Measurements from ENCODE around the gene SEH1L.
"Not testable (repeated sequence)": the region's sequence is repeated elsewhere in the genome, so short reads cannot be mapped to it uniquely, and the experiment has no call there.

SEH1L gene

DNA sequence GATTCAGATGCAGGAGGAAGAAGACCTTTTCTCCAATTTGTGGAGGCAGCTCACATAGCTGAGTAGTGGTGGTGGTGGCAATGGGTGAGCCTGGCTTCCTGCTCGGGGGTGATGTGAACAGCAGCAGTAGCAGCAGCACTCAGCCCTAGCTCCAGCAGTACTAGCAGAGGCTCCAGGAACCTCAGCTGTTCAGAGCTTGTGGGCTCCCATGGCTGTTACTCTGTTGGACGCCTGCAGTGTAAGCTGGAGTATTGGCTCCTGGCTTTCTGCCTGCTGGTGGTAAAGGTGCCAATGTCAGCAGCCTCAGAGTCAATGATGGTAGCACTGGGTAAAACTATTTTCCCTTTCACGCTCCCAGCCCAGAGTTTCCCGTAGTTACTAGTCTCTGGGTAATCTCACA, 3.1 kb upstream of the SEH1L start:
- DNase-seq (ENCODE audit: low read depth), result no peak

DNA sequence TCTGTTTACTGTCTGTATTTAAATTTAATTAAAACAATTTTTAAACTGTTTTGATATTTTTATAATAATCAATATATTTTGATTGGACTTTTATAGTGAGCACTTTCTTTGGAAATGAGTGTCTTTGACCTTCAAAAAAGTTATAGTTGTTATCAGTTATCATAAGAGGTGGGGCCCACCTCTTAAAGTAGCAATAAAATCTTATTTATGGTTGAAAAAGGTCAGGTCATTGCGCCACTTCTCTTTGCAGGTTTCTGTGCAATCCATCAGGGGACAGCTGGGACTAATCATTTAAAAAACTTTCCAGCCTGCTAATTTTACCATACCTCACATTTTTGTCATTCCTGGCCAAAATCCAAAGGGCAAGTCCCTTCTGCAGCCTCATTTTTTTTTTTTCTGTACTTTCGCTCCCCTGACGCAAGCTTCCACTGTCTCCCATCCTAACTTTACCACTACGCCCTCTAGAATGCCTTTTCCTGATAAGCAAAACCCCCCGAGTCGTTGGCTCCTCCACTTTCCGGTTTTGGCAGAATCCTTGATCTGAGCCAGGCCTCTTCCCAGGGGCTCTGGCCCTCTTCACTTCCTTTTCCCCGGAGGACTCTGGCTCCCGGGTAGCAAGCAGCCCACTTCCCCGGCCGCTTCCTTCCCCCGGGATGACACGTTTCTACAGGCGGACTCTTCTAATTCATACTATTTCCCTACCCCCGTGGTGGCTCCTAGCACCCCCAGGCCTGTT, 1.1 kb upstream of the SEH1L start:
- no peak for DNase-seq (ENCODE audit: low read depth)

DNA sequence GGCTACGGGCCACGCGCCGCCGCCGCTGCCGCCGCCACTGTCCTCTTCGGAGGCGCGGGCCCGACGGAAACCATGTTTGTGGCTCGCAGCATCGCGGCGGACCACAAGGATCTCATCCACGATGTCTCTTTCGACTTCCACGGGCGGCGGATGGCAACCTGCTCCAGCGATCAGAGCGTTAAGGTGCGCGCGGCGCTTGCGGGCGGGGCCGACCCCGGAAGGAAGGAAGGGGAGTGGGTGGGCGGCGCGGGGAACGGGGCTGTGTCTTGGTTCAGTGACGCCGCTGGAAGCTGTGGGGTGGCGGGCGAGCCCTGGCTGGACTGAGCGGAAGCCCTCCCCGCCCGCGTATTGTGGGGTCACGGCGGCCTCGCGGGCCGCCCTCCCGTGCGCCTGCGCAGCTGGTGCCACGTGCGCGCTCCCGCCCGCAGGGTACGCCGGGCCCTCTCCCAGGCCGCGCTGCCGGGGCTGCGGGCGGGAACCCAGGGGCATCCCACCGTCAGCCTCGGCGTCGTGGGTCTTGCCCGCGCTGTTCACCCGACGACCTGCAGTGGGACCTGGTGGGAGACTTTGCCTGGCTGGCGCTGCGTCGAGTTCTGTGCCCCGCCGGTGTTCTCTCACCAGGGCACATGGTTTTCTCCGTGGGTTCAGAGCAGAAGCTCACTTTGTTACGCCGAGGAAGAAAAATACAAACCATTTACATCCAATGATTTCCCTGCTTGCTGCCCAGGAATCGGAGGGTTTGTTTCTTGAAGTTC, 416 bp downstream of the SEH1L start:
- peak; percentile 98 for DNase-seq (ENCODE audit: low read depth)

DNA sequence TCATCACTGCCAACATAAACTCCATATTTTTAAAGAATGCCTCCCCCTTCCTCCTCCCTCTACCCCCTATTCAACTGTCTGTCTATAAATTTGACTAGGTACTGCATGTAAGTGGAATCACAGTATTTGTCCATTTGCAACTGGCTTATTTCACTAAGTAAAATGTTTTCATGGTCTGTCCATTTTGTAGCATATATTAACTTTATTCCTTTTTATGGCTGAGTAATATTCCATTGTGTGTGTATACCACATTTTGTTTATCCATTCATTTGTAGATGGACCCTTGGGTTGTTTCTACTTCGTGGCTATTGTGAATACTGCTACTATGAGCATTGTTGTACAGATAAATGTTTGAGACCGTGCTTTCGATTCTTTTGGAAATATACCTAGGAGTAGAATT, 10.7 kb downstream of the SEH1L start:
- no peak for DNase-seq (ENCODE audit: low read depth)

DNA sequence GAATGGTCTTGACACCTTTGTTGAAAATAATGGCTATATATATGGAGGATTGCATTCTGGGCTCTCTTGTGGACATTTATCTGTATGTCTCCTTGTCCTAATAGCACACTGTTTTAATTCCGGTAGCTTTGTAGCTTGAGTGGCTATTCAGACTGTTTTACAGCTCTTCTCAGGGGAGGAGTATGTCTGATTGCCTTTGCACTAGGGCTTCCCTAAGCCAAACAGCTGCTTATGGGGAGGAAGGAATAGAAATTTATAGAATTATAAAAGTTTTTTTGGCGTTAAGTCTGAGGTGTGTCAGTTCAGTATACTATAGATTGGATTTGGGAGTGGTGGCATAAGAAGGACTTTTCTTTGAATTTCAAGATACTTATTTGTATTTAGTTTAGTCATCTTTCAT, 12.6 kb downstream of the SEH1L start:
- no peak for DNase-seq (ENCODE audit: low read depth)

DNA sequence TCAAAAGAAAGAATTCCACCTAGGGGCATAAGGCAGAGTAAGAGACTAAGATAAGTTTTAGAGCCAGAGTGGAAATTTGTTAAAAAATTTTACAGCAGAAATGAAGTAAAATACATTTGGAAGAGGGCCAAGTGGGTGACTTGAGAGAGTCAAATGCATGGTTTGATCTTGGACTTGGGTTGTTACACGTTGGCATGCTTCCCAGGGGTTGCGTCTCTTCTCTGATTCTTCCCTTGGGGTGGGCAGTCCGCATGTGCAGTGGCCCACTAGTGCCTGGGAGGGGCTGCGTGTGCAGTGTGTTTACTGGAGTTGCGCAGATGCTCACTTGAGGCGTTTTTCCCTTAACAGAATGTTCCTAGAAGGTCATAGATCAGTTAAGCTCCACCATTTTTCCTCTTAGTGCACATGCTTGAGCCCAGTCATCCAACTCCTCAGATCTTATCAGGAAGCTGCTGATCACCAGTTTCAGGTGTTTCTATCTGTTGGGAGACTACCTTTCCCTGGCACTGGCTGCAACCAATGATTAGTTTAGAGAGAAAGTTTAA, 13.1 kb downstream of the SEH1L start:
- no peak for DNase-seq (ENCODE audit: low read depth)

DNA sequence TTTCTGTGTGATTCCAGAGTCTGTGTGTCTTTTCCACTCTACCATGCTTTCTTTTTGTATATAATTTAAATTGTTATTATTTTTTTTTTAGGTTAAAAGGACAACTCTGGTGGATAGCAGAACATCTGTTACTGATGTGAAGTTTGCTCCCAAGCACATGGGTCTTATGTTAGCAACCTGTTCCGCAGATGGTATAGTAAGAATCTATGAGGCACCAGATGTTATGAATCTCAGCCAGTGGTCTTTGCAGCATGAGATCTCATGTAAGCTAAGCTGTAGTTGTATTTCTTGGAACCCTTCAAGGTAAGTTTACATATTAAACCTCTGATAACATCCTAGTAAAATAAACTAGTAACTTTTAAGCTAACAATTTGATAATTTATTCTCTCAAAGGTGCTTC, 15.3 kb downstream of the SEH1L start:
- DNase-seq (ENCODE audit: low read depth), result no peak

DNA sequence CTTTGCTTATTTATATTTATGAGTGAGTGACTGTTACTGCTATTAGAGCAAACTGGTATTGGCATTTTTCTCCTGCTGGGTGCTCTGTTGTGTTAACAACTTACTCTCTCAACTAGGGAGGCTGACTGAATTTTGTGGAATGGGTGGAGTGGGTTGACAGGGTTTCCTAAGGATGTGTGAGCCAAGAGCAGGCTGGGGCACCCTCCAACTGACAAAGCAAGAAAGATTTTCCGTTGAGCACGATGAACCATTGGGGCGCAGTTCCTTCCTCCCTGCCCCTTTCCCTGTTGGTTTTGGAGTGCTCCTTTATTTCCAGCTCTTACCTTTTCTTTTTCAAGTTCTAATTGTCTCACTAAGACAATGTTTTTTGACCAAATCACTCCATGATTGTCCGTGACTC, 20.3 kb downstream of the SEH1L start:
- DNase-seq (ENCODE audit: low read depth), result no peak

DNA sequence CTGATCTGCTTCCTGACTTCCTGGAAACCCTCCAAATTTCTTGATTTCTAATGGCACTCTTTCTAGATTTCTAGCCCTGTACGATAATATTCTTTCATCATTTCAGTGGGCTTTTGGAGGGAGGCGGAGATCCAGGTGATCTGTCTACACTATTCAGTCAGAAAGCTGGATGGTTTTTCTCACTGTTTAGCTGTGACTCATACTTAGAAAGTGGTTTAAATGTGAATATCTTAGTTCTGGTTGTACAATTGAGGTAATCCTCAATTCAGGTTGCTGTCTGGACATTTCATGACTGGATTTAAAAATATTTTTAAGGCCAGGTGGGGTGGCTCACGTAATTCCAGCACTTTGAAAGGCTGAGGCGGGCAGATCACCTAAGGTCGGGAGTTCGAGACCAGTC, 20.8 kb downstream of the SEH1L start:
- no peak for DNase-seq (ENCODE audit: low read depth)

DNA sequence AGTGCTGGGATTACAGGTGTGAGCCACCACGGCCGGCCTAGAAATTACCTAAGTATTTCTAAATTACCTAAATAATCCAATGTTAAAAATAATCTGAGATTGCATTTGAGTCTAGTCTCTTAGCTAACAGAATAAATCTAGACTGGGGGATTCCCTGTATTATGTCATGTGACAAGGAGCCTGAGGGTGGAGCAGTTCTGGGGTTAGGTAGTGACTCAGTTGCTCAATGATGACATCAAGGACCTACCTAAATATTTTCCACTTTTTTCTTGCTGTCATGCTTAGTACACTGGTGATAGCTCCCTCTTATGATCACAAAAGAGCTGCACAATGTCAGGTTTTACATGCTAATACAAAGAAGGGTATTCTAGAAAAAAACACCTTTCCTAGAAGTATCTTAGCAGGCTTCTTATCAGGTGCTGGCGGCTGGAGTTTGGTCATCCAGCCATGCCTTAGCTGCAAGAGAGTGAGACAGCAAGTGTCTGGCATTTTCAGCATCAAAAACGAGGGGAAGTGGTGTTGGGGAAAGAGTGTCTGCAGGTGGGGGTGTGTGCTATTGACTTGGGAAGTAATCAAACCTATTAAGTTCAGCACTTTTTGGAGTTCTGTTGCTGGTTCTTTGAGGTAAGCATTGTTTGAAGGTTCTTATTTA, 25.9 kb downstream of the SEH1L start:
- DNase-seq (ENCODE audit: low read depth), result no peak

DNA sequence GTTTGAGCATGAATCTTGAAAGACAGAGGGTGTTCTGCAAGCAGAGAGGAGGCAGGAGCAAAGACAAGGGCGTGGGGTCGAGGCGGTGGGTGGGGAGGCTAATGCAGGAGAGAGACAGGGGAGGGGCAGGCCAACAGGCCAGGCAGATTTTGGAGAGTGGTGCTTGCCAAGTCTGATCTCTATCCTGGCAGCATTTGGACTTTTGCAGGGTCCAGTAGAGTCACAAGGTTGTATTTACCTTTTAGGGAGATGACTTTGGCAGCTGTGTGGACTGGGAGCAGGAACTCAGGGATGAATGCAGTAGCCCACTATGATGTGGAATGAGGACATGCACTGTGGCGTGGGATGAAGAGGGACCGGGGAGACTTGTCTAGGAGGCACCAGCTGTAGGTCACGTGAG, 27.7 kb downstream of the SEH1L start:
- no peak for DNase-seq (ENCODE audit: low read depth)

DNA sequence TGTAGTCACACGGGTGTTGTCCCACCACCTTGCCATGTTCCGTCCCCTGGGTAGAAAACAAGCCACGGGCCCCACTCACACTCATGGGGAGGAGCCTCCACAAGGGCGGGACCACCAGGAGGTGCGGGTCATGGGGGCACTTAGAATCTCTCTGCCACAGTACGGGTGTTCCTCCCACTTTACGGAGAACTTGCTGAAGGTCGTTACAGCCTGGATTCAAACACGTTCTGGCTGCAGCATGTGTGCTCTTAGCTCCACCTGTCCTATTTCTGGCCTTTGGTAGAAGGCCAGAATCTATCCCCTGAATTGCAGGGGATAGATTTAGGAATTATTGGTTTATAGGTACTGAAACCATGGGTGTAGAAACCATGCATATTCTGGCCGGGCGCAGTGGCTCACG, 28.5 kb downstream of the SEH1L start:
- no peak for DNase-seq (ENCODE audit: low read depth)

DNA sequence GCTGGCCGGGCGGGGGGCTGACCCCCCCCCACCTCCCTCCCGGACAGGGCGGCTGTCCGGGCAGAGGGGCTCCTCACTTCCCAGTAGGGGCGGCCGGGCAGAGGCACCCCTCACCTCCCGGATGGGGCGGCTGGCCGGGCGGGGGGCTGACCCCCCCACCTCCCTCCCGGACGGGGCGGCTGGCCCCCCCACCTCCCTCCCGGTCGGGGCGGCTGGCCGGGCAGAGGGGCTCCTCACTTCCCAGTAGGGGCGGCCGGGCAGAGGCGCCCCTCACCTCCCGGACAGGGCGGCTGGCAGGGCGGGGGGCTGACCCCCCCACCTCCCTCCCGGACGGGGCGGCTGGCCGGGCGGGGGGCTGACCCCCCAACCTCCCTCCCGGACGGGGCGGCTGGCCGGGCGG, 32.3 kb downstream of the SEH1L start:
- DNase-seq (ENCODE audit: low read depth), result not testable (repeated sequence)

DNA sequence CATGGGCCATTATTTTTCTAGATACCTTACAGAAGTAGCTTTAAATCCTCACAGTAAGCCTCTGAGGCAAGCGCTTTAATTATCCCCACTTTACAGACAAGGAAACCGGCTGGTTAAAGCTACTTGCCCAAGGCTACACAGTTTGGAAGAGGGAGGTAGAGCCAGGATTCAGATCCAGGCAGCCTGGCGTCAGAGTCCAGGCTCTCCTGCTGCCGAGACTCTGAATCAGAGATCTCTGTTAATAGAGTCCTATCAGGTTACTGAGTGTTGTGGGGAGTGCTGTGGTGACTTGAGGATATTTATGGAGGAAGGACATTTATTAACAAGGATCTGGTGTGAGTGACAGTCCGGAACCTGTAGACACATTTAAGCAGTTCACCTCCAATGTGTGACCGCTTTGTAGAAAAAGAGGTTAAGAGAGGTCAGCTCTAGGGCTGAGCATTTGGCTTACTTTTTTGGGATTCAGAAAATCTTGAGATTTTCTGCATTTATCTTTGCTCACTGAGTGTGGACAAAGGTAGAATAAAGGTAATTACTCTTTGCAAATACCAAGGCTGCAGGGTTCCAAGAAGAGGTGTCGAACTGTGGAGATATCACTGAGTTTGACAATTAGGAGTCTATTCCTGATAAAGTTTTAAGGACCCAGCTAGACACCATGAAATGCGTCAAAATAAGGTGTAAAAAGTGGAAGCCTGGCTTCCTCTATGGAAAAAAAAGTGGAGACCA, 41.7 kb downstream of the SEH1L start:
- DNase-seq (ENCODE audit: low read depth), result no peak

DNA sequence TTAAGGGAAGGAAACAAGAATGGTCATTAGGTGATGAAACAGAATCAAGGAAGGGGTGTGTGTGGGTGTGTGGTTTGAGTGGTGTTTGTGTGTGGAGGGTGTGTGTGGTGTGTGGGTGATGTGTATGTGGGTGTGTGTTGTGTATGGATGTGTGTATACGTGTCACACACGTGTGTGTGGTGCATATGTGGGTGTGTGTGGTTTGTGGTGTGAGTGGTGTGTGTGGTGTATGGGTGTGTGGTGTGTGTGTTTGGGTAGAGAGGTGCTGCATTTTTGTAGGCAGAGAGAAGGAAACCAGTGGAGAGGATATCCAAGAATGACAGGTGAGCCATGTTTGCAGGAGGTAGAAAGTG, 42.3 kb downstream of the SEH1L start:
- DNase-seq (ENCODE audit: low read depth), result peak; percentile 25

DNA sequence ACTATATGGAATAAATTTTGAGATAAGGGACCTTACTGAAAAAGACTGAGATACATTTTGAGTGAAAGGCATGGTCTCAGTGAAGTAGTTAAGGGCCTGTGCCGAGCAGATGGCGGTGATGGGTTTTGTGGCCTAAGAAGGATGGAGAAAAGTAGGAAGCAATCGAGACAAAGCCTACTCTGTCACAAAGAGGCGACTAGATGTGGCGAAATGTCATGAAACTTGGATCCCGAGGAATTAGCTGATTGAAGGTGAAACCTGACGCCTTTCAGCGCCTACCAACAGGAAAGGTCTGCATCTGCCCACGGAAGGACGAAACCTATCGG, 42.8 kb downstream of the SEH1L start:
- DNase-seq (ENCODE audit: low read depth), result no peak

DNA sequence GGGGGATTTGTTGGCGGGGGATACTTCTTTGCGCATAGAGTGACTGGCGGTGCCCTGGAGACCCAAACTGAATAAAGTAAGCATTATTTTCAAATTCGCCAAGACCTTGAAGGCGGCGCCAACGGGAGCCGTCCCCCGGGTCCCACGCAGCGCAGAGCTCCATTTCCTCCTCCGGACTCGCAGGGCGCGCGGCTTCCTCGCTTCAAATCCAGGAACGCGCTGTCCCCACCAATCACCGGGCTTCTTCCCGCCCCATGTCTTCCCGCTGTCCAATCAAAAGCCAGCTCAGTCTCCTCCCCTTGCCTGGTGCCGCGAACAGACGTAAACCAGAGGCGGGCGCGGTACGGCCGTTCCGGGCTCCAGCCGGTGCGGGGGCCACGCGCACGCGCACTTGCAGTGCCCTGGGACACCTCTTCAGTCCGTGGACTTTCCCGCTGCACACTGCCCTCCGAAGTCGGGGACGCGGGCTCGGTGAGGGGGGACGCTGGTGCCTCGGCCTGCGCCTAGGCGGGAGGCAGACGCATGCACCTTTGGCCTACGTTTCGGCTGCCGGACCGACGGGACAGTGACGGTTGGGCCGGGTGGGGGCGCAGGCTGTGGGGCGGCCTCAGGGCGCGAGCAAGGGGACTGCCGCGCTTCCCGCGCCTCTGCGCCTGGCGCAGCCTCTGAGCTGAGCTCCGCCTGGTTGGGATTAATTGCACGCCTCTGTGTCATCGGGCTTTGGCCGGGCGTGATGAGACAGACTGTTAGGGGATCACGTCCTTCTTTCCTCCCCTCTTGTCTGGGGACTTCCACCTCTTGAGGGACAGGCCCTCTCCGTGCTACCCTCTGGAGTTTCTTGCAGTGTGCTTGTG, 43.4 kb downstream of the SEH1L start, which contains the start of gene CEP192:
CEP192 (plus strand) TSS at position 396 of the 854 bp plus-strand sequence. CDS start 8,063 bp downstream, outside the sequence.
- DNase-seq (ENCODE audit: low read depth), result peak; percentile 92

DNA sequence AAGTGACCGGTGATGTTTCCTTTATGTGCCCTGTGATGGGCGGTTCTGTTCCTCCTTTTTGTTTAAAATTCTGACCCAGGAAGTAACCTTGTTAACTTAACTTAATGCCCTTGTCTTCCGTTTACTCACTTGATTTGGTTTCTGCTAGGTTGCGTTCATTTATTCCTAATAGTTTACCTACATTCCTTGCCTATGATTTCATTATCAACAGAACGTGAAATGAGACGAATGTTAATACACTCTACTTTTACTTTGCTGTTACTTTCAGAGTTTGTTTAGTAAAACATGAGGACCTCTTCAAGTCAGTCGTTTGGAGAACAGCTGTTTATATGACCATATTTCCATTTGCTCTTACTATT, 44.0 kb downstream of the SEH1L start:
- no peak for DNase-seq (ENCODE audit: low read depth)

DNA sequence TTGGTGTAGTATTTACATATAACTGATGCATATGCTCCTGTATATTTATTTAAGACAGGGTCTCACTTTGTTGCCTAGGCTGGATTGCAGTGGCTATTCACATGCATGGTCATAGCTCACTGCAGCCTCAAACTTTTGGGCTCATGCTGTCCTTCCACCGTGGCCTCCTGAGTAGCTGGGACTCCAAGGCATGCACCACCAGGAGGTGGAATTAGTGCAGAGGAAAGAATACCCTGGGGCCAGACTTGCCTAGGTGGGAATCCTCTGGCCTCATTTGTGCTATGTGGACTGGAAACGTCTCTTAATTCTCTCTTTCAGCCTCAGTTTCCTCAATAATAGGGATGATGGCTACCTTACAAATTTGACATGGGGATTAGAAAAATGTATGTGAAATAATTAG, 45.6 kb downstream of the SEH1L start:
- DNase-seq (ENCODE audit: low read depth), result no peak

DNA sequence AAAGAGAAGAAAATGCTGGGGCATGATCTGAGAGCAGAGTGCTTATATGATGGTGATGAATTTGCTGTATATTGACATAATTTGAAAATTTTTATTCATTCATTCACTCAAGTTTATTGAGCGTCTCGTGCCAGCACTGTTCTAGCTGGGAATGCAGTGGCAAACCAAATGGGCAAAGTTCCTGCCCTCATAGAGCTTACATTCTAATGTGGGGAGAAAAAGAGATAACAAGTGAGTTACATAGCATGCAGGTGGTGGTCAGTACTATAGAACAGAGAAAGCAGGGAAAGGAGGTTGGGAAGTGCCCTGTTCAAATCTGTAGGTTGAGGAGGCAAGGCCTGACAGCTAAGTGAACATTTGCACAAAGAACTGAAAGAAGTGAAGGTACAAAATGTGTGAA, 47.6 kb downstream of the SEH1L start:
- DNase-seq (ENCODE audit: low read depth), result no peak

DNA sequence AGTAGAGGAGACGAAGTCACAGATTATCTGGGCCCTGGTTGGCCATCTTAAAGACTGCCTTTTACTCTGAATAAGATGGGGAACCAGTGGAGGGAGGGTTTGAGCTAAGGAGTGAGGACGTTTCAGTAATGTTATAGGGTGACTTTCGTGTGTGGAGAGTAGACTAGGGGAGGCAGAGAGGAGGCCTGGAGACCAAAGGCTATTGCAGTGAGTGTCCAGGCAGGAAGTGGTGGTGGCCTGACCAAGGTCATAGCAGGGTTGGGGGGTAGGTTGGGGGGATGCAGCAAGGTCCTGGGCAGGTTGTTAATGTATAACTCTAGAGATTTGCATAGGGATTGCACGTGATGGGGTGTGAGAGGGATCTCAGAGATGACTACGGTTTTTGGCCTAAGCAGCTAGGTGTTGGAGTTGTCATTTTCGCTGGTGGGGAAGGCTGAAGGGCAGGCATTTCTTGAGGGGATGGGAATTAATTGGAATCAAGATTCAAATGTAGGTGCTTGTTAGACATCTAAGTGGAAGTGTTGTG, 48.2 kb downstream of the SEH1L start:
- DNase-seq (ENCODE audit: low read depth), result no peak
